ENCODE measurements around the gene PCDHGA1.
"Not testable (repeated sequence)": the region's sequence is repeated elsewhere in the genome, so short reads cannot be mapped to it uniquely, and the experiment has no call there.

The PCDHGA1 gene

GRCh38 chr5:141383345-141383744 is 53.0 kb downstream of the PCDHGA1 start:
- DNase-seq (ENCODE audit: low read depth): no peak

- no peak for DNase-seq (ENCODE audit: low read depth)
Observed at GRCh38 chr5:141384471-141385267, 54.4 kb downstream of the PCDHGA1 start.

- not testable (repeated sequence) for DNase-seq (ENCODE audit: low read depth)
Observed at GRCh38 chr5:141387557-141388311, 57.4 kb downstream of the PCDHGA1 start, which contains the start of gene PCDHGB4. TSS of gene PCDHGB4 (plus strand) at chr5:141387698. CDS start at chr5:141387885, 187 bp downstream.

GRCh38 chr5:141388661-141389060 is 58.3 kb downstream of the PCDHGA1 start:
- DNase-seq (ENCODE audit: low read depth): no peak

GRCh38 chr5:141389153-141390042 is 59.1 kb downstream of the PCDHGA1 start:
- DNase-seq (ENCODE audit: low read depth): no peak

GRCh38 chr5:141392429-141393198 is 62.3 kb downstream of the PCDHGA1 start, which contains the start of gene PCDHGA8:
TSS of gene PCDHGA8 (plus strand) at chr5:141392633. CDS start at chr5:141392814, 181 bp downstream.
- no peak for DNase-seq (ENCODE audit: low read depth)

GRCh38 chr5:141393267-141393666 is 63.0 kb downstream of the PCDHGA1 start:
- no peak for DNase-seq (ENCODE audit: low read depth)

GRCh38 chr5:141394401-141395187 is 64.3 kb downstream of the PCDHGA1 start:
- not testable (repeated sequence) for DNase-seq (ENCODE audit: low read depth)

- not testable (repeated sequence) for DNase-seq (ENCODE audit: low read depth)
Observed at GRCh38 chr5:141397756-141398551, 67.6 kb downstream of the PCDHGA1 start, which contains the start of gene PCDHGB5. TSS of gene PCDHGB5 (plus strand) at chr5:141397947. CDS start at chr5:141398128, 181 bp downstream.

- DNase-seq (ENCODE audit: low read depth): no peak
Observed at GRCh38 chr5:141398608-141399007, 68.3 kb downstream of the PCDHGA1 start.

GRCh38 chr5:141399555-141400258 is 69.4 kb downstream of the PCDHGA1 start:
- no peak for DNase-seq (ENCODE audit: low read depth)

GRCh38 chr5:141402553-141403243 is 72.4 kb downstream of the PCDHGA1 start, which contains the start of gene PCDHGA9:
TSS of gene PCDHGA9 (plus strand) at chr5:141402778. CDS start at chr5:141402953, 175 bp downstream.
- DNase-seq (ENCODE audit: low read depth): no peak

GRCh38 chr5:141403387-141403786 is 73.1 kb downstream of the PCDHGA1 start:
- DNase-seq (ENCODE audit: low read depth): no peak

GRCh38 chr5:141407790-141408505 is 77.6 kb downstream of the PCDHGA1 start, which contains the start of gene PCDHGB6:
TSS of gene PCDHGB6 (plus strand) at chr5:141408021. CDS start at chr5:141408203, 182 bp downstream.
- DNase-seq (ENCODE audit: low read depth): not testable (repeated sequence)

GRCh38 chr5:141409598-141410306 is 79.4 kb downstream of the PCDHGA1 start:
- DNase-seq (ENCODE audit: low read depth): no peak

GRCh38 chr5:141411575-141411974 is 81.3 kb downstream of the PCDHGA1 start:
- no peak for DNase-seq (ENCODE audit: low read depth)
